Left ventricle myocardium inferior (tissue), 1 donor: ENCODE results near the gene DOCK10. TPM values are rescaled to one million over a fixed set of nuclear protein-coding genes. Genes with fewer than 3 reads are reported as not detected.
A peak's percentile ranks its signal among the peaks of the same experiment; 100 is the strongest.

Experiments
- DNase-seq: peaks from one replicate; pipeline ENCODE4 v3.0.0-alpha.2; 2020
- H3K27ac ChIP-seq: fragments of 200-600 bp; replicated peaks from 2 replicates; pipeline ENCODE4 v1.8.0; 2021
- H3K27me3 ChIP-seq: fragments of 200-600 bp; 2 replicates; pipeline ENCODE4 v1.8.0; 2021; ENCODE audit warnings: low read depth
- H3K36me3 ChIP-seq: fragments of 200-600 bp; 2 replicates; pipeline ENCODE4 v1.8.0; 2021
- H3K4me1 ChIP-seq: fragments of 200-600 bp; 2 replicates; pipeline ENCODE4 v1.8.0; 2021
- H3K4me3 ChIP-seq: fragments of 200-600 bp; 2 replicates; pipeline ENCODE4 v1.8.0; 2021; ENCODE audit warnings: mild to moderate bottlenecking, moderate library complexity
- H3K9me3 ChIP-seq: fragments of 200-600 bp; replicated peaks from 2 replicates; pipeline ENCODE4 v1.8.0; 2021
- intact Hi-C: fragments of 100-400 bp; cut with micrococcal nuclease; formaldehyde crosslinking; loops from one replicate; pipeline ENCODE4 v1.11.0; 2022
- total RNA-seq: library from RNA; stranded (reverse); fragmentation: NEBNext Ultra II Directional; extraction: Animal tissue kit (Norgen Biotek cat#: 25700); gene quantifications from one replicate; pipeline ENCODE4 v1.2.1, GENCODE V29; 2021
- TF ChIP-seq, protein P1 (sequence below): fragments of 200-600 bp; IDR thresholded peaks from 2 replicates; pipeline ENCODE4 v1.8.0; 2021; ENCODE audit warnings: antibody characterized with exemption, mild to moderate bottlenecking, borderline replicate concordance
- donor health status: DM: no; HTN: yes; CAD: no; lungs with severe emphysema.

DOCK10 gene
- total RNA-seq, 1 donor from 2014 or later = 1.6 TPM

DNA sequence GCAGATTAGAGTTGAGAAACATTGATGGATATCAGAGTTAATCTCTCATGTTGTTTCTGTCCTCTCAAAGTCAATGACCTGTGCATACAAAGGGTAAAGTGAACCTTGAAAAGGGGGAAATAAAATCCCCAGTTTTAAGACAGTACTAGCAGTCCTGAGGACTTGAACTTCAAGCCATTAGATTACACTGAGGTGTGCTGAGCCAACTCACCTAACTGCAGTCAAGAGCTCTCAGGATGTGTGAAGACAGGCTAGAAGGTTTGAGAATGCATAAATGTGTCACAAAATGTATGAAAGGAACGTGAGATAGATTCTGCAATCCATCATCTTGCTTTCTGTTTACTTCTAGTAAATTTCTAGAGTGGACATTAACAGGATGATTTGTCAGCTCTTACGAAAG, 35.5 kb downstream of the DOCK10 start:
- H3K4me3 ChIP-seq = no peak overlapping the region
- TF ChIP-seq, protein P1, sequence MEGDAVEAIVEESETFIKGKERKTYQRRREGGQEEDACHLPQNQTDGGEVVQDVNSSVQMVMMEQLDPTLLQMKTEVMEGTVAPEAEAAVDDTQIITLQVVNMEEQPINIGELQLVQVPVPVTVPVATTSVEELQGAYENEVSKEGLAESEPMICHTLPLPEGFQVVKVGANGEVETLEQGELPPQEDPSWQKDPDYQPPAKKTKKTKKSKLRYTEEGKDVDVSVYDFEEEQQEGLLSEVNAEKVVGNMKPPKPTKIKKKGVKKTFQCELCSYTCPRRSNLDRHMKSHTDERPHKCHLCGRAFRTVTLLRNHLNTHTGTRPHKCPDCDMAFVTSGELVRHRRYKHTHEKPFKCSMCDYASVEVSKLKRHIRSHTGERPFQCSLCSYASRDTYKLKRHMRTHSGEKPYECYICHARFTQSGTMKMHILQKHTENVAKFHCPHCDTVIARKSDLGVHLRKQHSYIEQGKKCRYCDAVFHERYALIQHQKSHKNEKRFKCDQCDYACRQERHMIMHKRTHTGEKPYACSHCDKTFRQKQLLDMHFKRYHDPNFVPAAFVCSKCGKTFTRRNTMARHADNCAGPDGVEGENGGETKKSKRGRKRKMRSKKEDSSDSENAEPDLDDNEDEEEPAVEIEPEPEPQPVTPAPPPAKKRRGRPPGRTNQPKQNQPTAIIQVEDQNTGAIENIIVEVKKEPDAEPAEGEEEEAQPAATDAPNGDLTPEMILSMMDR = no peak
- no peaks in the 10 kb centered on the region for H3K27me3 ChIP-seq
- H3K9me3 ChIP-seq = no peaks in the 10 kb centered on the region
- H3K36me3 ChIP-seq = no peaks in the 10 kb centered on the region
- H3K27ac ChIP-seq = no peak overlapping the region
- intact Hi-C loops = no loop called here
- no peaks in the 10 kb centered on the region for H3K4me1 ChIP-seq
- DNase-seq = no peak

DNA sequence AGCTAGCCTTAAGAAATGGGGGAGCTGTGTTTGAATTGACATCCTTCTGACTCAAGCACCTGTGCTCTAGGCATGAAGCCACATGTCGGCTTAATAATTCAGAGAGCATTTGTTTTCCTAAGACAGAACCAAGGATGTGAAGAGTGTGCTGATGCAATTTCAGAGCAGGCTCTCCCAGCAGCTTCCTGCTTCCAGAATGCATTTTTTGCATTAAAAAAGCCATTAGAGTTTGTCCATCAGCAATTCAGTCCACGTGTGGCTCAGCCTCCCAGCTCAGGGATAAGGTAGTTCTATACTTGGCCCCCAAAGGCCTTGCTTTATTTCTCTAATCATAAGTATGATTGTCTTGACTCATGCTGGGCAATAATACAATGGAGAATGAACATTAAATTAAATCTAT, 37.7 kb downstream of the DOCK10 start:
- DNase-seq = no peak
- H3K4me1 ChIP-seq = no peaks in the 10 kb centered on the region
- intact Hi-C loops = no loop called here
- H3K36me3 ChIP-seq = no peaks in the 10 kb centered on the region
- H3K27me3 ChIP-seq = no peaks in the 10 kb centered on the region
- H3K4me3 ChIP-seq = no peak overlapping the region
- TF ChIP-seq, protein P1 = no peak
- H3K27ac ChIP-seq = no peak overlapping the region
- H3K9me3 ChIP-seq = no peaks in the 10 kb centered on the region

DNA sequence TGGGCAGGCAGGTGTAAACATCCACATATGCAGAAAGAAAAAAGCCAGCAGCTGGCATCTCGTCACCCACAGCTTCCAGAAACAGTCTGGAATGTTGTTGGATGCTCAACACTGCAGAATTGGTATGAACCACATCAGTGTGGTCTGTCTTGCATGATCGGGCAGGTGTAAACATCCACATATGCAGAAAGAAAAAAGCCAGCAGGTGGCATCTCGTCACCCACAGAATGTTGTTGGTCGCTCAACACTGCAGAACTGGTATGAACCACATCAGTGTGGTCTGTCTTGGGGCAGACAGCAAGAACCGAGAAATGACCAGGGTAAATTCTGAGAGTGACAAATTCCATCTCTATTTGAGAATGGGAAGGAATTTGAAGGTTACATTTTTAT, 39.6 kb downstream of the DOCK10 start:
- Histone ChIP-seq H3K27me3 (no peaks in the 10 kb centered on the region), H3K4me3 (no peak overlapping the region), H3K9me3 (no peaks in the 10 kb centered on the region), H3K4me1 (no peaks in the 10 kb centered on the region), H3K36me3 (no peaks in the 10 kb centered on the region), H3K27ac (no peak overlapping the region)
- intact Hi-C loops = no loop called here
- TF ChIP-seq, protein P1 = no peak
- no peak for DNase-seq

DNA sequence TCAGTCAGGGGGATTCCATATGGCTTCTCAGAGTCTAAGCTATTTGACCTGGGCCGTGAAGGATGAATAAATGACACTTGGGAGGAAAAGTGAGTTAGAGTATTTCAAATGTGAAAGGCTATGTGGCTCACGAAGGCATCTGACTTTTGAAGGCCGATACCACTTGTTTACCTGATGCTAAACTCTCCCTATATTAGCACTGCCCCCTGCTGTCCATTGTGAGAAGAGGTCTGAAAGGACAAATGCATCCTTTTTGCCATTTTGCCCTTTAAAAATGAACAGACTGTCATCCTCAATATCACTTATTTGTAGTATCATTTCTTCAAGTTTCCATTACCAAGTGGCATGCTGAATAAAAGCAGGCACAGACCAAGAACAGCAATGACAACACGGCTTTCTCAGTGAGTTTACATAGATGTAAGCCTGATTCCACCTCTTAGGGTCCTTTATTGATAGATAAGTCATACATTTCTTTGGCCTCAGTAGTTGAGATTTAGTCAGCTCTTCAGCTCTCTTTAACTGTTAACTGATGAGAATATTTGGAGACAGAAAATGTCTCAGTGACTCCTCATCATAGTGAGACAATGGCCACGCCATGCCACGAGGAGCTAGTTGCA, 40.1 kb downstream of the DOCK10 start:
- no peaks in the 10 kb centered on the region for H3K4me1 ChIP-seq
- TF ChIP-seq, protein P1 = peak; percentile 67
- H3K4me3 ChIP-seq = no peak overlapping the region
- no peaks in the 10 kb centered on the region for H3K36me3 ChIP-seq
- H3K9me3 ChIP-seq = no peaks in the 10 kb centered on the region
- H3K27ac ChIP-seq = no peak overlapping the region
- DNase-seq = no peak
- intact Hi-C loops = no loop called here
- no peaks in the 10 kb centered on the region for H3K27me3 ChIP-seq

DNA sequence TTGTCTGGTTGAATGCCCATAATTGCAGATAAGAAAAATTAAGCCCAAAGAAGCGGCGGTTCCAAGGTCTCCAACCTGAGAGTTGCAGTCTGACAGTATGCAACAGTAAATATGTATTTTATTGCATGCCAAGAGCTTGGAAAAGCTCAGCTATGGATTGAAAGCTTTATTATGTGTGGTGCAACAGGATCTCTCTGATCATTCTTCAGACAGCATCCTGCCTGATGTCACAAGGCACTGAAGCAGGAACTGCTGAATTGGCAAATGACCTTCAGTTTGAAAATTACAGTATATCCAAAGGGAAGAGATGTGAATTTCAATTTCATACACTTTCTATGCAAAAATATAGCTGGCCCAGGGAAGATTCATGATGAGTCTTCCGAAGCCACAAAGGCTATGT, 42.5 kb downstream of the DOCK10 start:
- H3K36me3 ChIP-seq = no peaks in the 10 kb centered on the region
- DNase-seq = no peak
- intact Hi-C loops = no loop called here
- TF ChIP-seq, protein P1 = no peak
- no peak overlapping the region for H3K27ac ChIP-seq
- no peaks in the 10 kb centered on the region for H3K4me1 ChIP-seq
- no peak overlapping the region for H3K4me3 ChIP-seq
- no peaks in the 10 kb centered on the region for H3K27me3 ChIP-seq
- no peaks in the 10 kb centered on the region for H3K9me3 ChIP-seq
